Measurements from ENCODE around the gene CLCN6.

- TF ChIP-seq, protein P1, sequence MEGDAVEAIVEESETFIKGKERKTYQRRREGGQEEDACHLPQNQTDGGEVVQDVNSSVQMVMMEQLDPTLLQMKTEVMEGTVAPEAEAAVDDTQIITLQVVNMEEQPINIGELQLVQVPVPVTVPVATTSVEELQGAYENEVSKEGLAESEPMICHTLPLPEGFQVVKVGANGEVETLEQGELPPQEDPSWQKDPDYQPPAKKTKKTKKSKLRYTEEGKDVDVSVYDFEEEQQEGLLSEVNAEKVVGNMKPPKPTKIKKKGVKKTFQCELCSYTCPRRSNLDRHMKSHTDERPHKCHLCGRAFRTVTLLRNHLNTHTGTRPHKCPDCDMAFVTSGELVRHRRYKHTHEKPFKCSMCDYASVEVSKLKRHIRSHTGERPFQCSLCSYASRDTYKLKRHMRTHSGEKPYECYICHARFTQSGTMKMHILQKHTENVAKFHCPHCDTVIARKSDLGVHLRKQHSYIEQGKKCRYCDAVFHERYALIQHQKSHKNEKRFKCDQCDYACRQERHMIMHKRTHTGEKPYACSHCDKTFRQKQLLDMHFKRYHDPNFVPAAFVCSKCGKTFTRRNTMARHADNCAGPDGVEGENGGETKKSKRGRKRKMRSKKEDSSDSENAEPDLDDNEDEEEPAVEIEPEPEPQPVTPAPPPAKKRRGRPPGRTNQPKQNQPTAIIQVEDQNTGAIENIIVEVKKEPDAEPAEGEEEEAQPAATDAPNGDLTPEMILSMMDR (IDR thresholded peaks at IDR 0.05): peak in 1 of 4 experiments; percentile 10
- peak; percentile 98 for TF ChIP-seq POLR2AphosphoS5 (IDR thresholded peaks at IDR 0.05)
Measured at GRCh38 chr1:11805422-11806306, at the start of gene CLCN6, which contains the start of gene MTHFR.

All from prostate gland (tissue), 2 donors.